Muscle of leg (tissue), 11 donors: Measurements from ENCODE around the gene MCL1. TPM values are rescaled to one million over a fixed set of nuclear protein-coding genes. Genes with fewer than 3 reads are reported as not detected.
"Not testable (repeated sequence)": the region's sequence is repeated elsewhere in the genome, so short reads cannot be mapped to it uniquely, and the experiment has no call there.

ENCODE experiments used
- DNase-seq: peaks from one replicate; pipeline ENCODE4 v3.0.0; 2013
- H3K27ac ChIP-seq: one replicate; pipeline ENCODE4 v1.5.1; 2013; ENCODE audit warnings: mild to moderate bottlenecking, low read length, control low read depth
- H3K27me3 ChIP-seq: one replicate; pipeline ENCODE4 v1.6.1; 2013; ENCODE audit warnings: low read length; ENCODE audit not compliant: control insufficient read depth, insufficient read depth
- H3K36me3 ChIP-seq: one replicate; pipeline ENCODE4 v1.6.1; 2013; ENCODE audit warnings: low read length; ENCODE audit not compliant: control insufficient read depth, insufficient read depth
- H3K4me1 ChIP-seq: one replicate; pipeline ENCODE4 v1.6.1; 2013; ENCODE audit warnings: low read length; ENCODE audit not compliant: control insufficient read depth, insufficient read depth
- H3K4me3 ChIP-seq: one replicate; pipeline ENCODE4 v1.5.1; 2013; ENCODE audit warnings: low read length, control low read depth
- H3K9me3 ChIP-seq: replicated peaks from 2 replicates; pipeline ENCODE4 v1.6.1; 2013; ENCODE audit warnings: low read depth, low read length; ENCODE audit not compliant: control insufficient read depth
- WGBS: methylation state at CpG from one replicate; pipeline ENCODE4 v1.1.5; 2013; ENCODE audit warnings: missing lambda C conversion rate; ENCODE audit not compliant: insufficient coverage; 5-methylcytosine and 5-hydroxymethylcytosine counted together
- polyA plus RNA-seq, 8 donors: library from polyadenylated mRNA; unstranded; fragments of 120-200 nt; gene quantifications; one replicate each; pipeline versions ENCODE4 v1.2.1 to v1.2.3, GENCODE V29; 2013; ENCODE audit warnings: inconsistent platforms in 1 of 8, low replicate concordance in 1 of 8; ENCODE audit not compliant: insufficient read length in 8 of 8, insufficient read depth in 1 of 8
- total RNA-seq: library from RNA; stranded (reverse); fragments of 120-200 nt; gene quantifications from one replicate; pipeline ENCODE4 v1.2.4, GENCODE V29; 2013

Gene MCL1
- total and polyA plus RNA-seq, 9 donors, result 113 to 182 (median 132) TPM

DNA sequence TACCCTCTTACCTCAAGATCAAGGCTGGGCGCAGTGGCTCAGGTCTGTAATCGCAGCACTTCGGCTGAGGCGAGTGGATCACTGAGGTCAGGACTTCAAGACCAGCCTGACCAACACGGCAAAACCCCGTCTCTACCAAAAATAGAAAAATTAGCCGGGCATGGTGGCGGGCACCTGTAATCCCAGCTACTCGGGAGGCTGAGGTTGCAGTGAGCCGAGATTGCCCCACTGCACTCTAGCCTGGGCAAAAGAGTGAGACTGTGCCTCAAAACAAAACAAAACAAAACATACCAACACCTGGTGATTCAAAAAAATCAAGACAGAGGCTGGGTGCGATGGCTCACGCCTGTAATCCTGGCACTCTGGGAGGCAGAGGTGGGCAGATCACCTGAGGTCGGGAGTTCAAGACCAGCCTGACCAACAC lies 5.8 kb downstream of the MCL1 start:
- H3K36me3 ChIP-seq, result peaks cover 67% of the 10 kb centered on the region
- H3K27ac ChIP-seq, DNase-seq, H3K4me3 ChIP-seq, H3K27me3 ChIP-seq, H3K9me3 ChIP-seq: not testable (repeated sequence)
- H3K4me1 ChIP-seq, result peaks cover 42% of the 10 kb centered on the region
- 85% methylated on average over 10 of the region's 13 CpGs for WGBS

DNA sequence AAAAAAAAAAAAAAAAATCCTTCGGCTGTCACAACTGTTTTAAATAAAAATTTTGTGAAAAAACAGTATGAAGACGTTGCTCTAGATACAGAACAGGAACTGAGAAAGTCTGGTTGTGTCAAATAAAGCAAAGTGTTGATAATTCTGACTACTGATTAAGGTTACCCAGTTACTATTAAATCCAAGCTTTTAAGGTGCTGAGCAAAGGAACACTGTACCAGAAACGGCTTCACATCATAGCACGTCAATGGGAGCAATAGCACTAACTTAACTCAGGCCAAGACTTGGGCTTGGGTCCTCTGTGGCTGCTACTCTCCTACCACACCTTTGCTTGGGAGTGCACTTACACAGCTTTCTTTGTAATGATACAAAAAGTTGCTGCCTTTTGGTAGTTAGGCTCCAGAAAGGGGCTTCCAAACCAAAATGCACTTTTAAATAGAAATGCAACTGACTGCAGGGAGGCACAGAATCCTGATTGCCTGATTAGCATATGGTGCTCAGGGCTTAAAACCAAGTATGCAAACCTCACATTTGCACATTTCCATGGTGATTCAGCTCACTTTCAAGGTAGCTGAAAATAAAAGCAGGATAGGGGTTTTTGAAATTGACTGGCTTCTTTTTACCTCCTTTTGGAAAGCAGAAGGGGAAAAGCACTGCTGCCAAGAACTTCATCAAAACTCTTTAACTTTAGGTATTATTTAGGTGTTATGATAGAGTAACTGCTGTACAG lies 6.3 kb downstream of the MCL1 start:
- 51% methylated on average over 2 of the region's 4 CpGs for WGBS
- H3K4me3 ChIP-seq, result no peak overlapping the region
- peaks cover 48% of the 10 kb centered on the region for H3K4me1 ChIP-seq
- no peak for DNase-seq
- H3K36me3 ChIP-seq, result peaks cover 64% of the 10 kb centered on the region
- H3K27ac ChIP-seq, result peak overlapping the region; percentile 4
- no peaks in the 10 kb centered on the region for H3K27me3 ChIP-seq
- H3K9me3 ChIP-seq, result no peaks in the 10 kb centered on the region

DNA sequence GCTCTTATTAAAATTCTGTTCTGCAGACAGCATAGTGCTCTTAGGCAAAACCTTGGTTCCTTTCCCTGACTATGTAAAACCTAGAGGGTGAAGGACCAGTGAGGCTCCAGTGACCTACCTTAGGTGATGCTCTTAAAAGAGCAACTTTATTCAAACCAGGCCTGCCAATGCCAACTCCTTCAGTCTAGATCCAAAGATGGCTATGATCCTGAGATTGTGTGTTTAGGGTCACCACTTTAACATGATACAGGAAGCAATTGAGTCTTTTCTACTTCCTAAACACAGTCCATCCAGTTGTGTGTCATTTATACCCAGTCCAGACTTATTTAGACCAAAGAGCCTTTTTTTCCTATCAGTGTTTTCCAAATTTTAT lies 10.8 kb downstream of the MCL1 start:
- H3K4me3 ChIP-seq, result no peak overlapping the region
- H3K4me1 ChIP-seq, result peaks cover 78% of the 10 kb centered on the region
- peaks cover 33% of the 10 kb centered on the region for H3K36me3 ChIP-seq
- H3K27me3 ChIP-seq, result no peaks in the 10 kb centered on the region
- H3K27ac ChIP-seq, result peak overlapping the region; percentile 97
- no peak for DNase-seq
- H3K9me3 ChIP-seq, result no peaks in the 10 kb centered on the region

DNA sequence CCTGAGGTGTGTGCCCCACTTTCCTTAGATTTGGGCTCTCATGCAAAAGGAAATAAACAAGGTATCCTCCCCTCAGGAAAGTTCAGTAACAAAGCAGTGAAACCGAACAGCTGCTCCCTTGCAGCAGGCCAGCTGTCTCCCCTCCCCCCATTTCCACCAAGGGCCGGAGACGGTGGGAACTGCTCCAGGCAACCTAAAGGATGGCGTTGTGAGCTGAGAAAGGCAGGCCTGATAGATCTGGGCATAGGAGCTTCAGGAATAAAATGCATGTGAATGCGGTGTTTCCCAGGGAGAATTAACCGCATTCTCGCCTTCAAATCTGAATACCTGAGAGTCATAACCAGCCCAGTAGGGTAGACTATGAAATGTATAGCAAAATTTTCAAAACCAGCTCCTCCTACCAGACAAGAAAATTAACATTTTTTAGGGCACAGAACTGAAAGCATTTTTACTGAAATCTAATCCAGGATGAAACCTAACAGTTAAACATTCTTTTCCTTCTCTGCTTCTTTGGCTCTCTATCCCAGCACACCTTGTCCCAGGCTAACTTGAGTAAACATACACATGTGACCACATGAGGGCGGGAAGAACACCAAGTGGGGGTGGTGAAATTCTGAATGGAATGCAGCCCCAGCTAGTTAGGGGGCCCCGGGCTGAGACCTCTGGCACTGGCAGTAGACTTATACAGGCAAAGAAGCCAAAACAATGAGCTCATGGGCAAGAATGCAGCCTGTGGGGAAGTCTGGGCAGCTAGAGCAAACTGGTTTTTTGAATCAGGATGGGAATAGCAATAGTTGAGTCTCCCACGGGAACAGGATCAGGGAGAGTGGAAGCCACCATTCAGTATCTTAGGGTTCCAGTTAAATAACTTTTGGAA lies 11.5 kb downstream of the MCL1 start:
- WGBS, result 8% methylated on average over 3 of the region's 10 CpGs
- DNase-seq, result peak; percentile 94
- H3K27me3 ChIP-seq, result no peaks in the 10 kb centered on the region
- peak overlapping the region; percentile 16 for H3K4me3 ChIP-seq
- peak overlapping the region; percentile 97 for H3K27ac ChIP-seq
- H3K36me3 ChIP-seq, result peaks cover 28% of the 10 kb centered on the region
- H3K9me3 ChIP-seq, result no peaks in the 10 kb centered on the region
- H3K4me1 ChIP-seq, result peaks cover 79% of the 10 kb centered on the region

DNA sequence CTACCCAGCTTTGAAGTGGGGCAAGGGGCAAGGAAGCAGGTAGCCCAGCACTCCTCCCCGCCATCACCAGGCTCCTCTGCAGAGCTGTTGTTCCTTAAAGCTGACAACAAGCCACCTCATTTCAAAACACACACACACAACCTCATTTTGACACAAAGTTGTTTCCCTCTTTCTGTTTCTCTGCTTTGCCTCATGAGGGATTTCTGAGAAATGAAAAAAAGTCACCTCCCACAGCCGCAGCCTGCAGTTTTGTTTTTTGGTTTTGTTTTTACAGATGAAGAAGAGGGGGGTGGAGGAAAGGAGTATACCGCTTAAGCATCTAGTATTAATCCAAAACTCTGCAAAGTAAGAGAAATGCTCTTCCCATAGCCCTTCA lies 12.1 kb downstream of the MCL1 start:
- Histone ChIP-seq H3K4me3 (peak overlapping the region; percentile 16), H3K9me3 (no peaks in the 10 kb centered on the region), H3K27me3 (no peaks in the 10 kb centered on the region), H3K4me1 (peaks cover 85% of the 10 kb centered on the region), H3K27ac (peak overlapping the region; percentile 97), H3K36me3 (peaks cover 23% of the 10 kb centered on the region)
- WGBS, result no CpG with 5 or more reads among the region's 3 CpGs
- peak; percentile 83 for DNase-seq

DNA sequence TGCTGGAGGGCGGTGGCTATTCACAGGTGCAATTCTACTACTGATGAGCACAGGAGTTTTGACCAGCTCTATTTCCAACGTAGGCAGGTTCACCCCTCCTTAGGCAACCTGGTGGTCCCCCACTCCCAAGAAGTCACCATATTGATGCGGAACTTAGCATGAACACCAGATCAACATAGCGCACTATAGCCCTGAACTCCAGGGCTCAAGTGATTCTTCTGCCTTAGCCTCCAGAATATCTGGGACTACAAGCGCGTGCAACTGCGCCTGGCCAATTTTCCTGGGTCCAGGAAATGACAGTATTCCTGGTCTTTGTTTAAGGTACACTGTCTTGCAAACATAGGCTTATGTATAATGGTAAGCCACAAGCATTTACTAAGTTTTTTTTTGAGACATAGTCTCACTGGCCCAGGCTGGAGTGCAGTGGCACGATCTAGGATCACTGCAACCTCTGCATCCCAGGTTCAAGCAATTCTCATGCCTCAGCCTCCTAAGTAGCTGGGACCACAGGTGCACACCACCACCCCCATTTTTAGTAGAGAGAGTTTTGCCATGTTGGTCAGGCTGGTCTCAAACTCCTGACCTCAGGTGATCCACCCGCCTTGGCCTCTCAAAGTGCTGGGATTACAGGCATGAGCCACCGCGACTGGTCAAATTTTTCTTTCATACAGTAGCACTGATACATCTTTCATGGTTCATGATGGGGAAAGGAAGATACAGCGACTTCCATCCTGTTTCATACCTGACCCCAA lies 12.6 kb downstream of the MCL1 start:
- Histone ChIP-seq H3K4me1 (peaks cover 88% of the 10 kb centered on the region), H3K4me3 (no peak overlapping the region), H3K36me3 (peaks cover 17% of the 10 kb centered on the region), H3K27ac (peak overlapping the region; percentile 97), H3K9me3 (no peaks in the 10 kb centered on the region), H3K27me3 (no peaks in the 10 kb centered on the region)
- no peak for DNase-seq
- 87% methylated on average over 3 of the region's 12 CpGs for WGBS

DNA sequence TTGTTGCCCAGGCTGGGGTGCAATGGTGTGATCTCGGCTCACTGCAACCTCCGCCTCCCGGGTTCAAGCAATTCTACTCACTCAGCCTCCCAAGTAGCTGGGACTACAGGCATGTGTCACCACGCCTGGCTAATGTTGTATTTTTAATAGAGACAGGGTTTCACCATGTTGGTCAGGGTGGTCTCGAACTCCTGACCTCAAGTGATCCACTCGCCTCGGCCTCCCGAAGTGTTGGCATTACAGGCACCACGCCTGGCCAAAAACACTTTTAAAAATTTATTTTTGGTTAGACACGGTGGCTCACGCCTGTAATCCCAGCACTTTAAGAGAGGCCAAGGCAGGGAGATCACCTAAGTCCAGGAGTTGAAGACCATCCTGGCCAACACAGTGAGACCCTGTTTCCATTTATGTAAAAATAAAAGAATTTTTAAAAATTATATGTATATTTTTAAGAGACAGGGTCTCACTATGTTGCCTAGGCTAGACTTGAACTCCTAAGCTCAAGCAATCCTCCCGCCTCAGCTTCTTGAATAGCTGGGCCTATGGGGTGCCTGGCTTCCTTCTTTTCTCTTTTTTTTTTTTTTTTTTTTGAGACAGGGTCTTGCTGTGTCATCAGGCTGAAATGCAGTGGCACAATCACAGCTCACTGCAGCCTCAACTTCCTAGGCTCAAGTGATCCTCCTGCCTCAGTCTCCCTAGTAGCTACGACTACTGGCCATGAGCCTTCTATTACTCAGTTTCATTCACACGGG lies 14.0 kb downstream of the MCL1 start:
- H3K27ac ChIP-seq, result peak overlapping the region; percentile 100
- WGBS, result 85% methylated on average over 7 of the region's 14 CpGs
- DNase-seq, result not testable (repeated sequence)

DNA sequence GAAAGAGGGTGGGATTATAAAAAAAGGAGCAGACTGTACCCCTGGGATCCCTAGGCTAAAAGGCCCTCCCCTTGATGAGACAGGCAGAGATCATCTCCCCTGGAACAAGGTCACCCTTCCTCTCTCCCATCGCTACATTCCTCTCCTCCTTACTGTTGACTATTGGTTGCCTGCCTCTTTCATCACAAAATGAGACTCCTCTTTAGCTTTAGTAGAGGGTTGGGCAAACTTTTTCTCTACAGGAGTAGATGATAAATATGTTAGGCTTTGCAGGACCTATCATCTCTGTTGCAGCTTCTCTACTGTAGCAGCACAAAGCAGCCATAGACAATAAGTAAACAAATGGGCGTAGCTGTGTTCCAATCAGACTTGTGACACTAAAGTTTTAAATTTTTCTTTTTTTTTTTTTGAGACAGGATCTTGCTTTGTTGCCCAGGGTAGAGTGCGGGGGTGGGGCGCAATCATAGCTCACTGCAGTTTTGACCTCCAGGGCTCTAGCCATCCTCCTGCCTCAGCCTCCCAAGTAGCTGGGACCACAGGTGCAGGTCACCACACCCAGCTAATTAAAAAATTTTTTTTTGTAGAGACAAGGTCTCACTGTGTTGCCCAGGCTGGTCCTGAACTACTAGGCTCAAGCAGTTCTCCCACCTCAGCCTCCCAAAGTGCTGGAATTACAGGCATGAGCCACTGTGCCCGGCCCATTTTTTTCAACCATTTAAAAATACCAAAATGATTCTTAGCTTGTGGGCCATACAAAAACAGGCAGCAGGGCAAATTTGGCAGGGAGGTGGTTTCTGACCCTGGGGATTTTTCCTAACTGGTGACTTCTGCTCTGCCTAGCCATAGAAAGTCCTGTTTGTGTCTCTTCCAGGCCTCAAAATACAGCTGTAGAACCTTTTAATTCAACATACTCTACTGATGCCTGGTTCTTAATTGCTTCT lies 15.1 kb downstream of the MCL1 start:
- no peak for DNase-seq

More for the DNA sequence above, 14.0 kb downstream of the MCL1 start:
- H3K4me1 ChIP-seq, result peaks cover 90% of the 10 kb centered on the region
- not testable (repeated sequence) for H3K9me3 ChIP-seq, H3K4me3 ChIP-seq, H3K27me3 ChIP-seq
- peaks cover 10% of the 10 kb centered on the region for H3K36me3 ChIP-seq

More for the DNA sequence above, 15.1 kb downstream of the MCL1 start:
- WGBS, result no CpG with 5 or more reads among the region's 5 CpGs
- Histone ChIP-seq H3K27ac (peak overlapping the region; percentile 100), H3K9me3 (no peaks in the 10 kb centered on the region), H3K27me3 (no peaks in the 10 kb centered on the region), H3K4me1 (peaks cover 91% of the 10 kb centered on the region), H3K4me3 (no peak overlapping the region), H3K36me3 (peaks cover 7% of the 10 kb centered on the region)
